HG02943 (cell line): ENCODE results near the gene SCT.

Source experiments
- ATAC-seq: cut with Tn5 transposase; IDR thresholded peaks from one replicate; pipeline ENCODE4 v1.9.1; 2021; ENCODE audit warnings: mild to moderate bottlenecking, low read depth, moderate library complexity; ENCODE audit not compliant: unreplicated experiment

The SCT gene

DNA sequence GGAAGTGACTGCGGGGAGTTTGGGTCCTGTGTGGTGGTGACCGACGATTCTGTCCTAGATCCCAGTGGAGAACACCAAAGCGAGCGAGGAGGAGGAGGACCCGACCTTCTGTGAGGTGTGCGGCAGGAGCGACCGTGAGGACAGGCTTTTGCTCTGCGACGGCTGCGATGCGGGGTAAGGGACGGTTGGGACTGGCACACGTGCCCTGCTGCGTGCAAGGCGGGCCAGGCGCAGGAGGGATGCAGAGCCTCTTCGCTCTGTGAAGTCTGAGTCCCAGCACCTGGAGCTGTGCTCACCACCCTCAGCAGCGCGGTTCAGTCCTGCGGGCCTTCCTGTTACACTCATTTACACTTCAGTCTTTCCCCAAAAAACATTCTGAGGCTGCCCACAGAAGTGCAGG is 34.5 kb downstream of the SCT start:
- no peak for ATAC-seq

DNA sequence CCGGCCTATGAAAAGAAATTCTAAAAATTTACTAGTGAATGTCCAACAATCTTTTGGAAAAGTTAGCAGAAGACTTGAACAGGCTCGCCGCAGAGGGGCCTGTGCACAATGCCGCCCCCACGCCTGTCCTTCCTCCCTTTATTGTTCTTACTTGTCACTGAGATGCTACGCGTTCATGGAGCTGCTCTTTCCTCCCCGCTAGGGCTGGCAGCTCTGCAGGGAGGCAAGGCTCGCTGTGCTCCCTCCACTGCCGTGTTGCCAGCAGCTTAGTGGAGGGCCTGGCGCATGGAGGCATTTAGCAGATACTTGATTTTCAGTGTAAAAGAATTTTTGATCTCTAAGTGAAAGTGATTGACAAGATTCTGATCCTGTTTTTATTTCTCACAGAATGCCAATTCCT is 36.0 kb downstream of the SCT start:
- ATAC-seq = no peak

GRCh38 chr11:589798-590197 is 37.2 kb downstream of the SCT start:
- no peak for ATAC-seq

- no peak for ATAC-seq
These were observed 39.0 kb downstream of the SCT start for GRCh38 chr11:587978-588380.

GRCh38 chr11:587546-587945 is 39.4 kb downstream of the SCT start:
- ATAC-seq = no peak

GRCh38 chr11:586376-587316 is 40.3 kb downstream of the SCT start:
- no peak for ATAC-seq

GRCh38 chr11:584287-584686 is 42.7 kb downstream of the SCT start:
- no peak for ATAC-seq

- ATAC-seq = no peak
These were observed 45.2 kb downstream of the SCT start for GRCh38 chr11:581752-582151.

DNA sequence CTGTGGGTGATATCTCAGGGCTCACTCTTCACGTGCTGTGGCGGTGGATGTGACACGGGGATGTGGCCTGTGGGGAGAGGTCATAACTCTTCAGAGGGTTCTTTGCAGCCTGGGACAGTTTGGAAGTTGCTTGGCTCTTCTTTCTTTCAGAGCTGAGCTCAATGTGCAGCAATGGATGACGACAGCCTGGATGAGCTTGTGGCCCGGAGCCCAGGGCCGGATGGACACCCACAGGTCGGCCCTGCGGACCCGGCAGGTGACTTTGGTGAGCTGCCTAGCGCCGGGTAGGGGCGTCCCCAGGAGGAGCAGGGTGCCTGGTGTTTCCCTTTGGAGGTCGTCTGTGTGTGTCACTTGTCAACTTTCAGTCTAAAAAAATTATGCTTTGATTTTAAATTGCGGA is 45.6 kb downstream of the SCT start:
- no peak for ATAC-seq

- ATAC-seq = no peak
These were observed 47.0 kb downstream of the SCT start for GRCh38 chr11:579830-580601.

DNA sequence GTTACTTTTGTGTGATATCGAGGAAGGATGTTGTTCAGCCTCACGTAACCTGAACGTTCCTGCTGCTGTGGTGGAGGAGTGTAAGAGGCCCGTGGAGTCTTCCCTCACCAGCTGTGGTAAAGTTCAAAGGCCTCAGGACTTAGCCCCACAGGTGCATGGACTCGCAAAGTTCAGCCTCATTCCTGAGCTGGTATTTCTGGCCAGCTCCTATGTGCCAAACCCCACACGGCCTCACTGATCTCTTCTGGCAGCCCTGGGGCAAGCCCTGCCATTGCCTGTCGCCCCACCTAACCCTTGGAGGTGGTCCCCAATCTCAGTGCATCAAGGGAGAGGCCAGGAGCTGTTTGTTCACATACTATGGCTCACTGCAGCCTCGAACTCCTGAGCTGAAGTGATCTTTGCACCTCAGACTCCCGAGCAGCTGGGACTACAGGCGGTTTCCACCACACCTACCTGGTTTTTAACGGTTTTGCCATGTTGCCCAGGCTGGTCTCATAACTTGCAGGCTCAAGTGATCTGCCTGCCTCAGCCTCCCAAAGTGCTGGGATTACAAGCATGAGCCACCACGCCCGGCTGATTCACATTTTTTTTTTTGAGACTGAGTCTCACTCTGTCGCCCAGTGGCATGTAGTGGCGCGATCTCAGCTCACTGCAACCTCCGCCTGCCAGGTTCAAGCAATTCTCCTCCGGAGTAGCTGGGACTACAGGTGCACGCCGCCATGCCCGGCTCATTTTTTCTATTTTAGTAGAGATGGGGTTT is 48.5 kb downstream of the SCT start:
- ATAC-seq = no peak

DNA sequence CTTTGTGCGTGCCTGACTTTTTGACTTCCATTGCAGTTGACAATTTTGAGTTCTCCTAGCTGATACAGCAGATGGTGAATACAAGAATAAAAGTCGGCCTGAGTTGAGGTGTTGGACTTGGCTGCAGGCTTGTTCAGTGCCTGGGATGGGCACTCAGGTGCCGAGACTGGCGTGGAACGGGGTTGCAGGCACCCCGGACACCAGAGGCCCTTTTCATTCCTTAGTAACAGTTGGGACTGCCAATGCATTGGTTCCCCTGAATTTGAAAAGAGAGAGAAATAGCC is 49.4 kb downstream of the SCT start:
- ATAC-seq = no peak

GRCh38 chr11:576811-577610 is 50.0 kb downstream of the SCT start:
- no peak for ATAC-seq
